OCI-LY7 (cell line): ENCODE results near the gene MORN1.

ENCODE experiments used
- EZH2phosphoT487 ChIP-seq: fragments of 200-600 bp; sonication (generic); IDR thresholded peaks from 2 replicates; pipeline ENCODE4 v1.6.1; 2018; ENCODE audit warnings: low read depth, borderline replicate concordance, mild to moderate bottlenecking, mixed run types, antibody characterized with exemption, low read length, moderate library complexity, mixed read lengths
- TF ChIP-seq, protein P1 (sequence below): fragments of 200-600 bp; sonication (generic); conservative IDR thresholded peaks from 2 replicates; pipeline ENCODE4 v1.5.1; 2014; ENCODE audit warnings: mild to moderate bottlenecking, antibody characterized with exemption, low read length, moderate library complexity, mixed read lengths

DNA sequence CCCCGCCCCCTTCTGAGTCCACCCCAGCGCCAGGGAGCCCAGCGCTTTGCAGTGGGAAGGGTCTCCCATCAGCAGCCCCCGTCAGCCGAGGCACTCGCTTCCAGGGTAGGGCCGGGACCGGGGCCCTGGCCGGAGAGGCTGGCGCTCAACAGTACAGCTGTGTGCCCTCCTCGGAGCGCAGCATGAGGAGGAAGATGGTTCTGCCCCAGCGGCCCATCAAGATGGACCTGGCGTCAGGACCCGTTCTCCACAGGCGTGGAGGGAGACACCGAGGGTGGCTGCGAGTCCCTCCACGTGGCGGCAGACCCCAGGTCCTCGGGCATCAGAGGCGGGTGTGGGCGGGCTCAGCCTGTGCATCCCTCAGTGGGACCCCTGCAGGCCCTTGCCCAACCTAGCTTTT, 54.3 kb downstream of the MORN1 start:
- TF ChIP-seq, protein P1, sequence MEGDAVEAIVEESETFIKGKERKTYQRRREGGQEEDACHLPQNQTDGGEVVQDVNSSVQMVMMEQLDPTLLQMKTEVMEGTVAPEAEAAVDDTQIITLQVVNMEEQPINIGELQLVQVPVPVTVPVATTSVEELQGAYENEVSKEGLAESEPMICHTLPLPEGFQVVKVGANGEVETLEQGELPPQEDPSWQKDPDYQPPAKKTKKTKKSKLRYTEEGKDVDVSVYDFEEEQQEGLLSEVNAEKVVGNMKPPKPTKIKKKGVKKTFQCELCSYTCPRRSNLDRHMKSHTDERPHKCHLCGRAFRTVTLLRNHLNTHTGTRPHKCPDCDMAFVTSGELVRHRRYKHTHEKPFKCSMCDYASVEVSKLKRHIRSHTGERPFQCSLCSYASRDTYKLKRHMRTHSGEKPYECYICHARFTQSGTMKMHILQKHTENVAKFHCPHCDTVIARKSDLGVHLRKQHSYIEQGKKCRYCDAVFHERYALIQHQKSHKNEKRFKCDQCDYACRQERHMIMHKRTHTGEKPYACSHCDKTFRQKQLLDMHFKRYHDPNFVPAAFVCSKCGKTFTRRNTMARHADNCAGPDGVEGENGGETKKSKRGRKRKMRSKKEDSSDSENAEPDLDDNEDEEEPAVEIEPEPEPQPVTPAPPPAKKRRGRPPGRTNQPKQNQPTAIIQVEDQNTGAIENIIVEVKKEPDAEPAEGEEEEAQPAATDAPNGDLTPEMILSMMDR, result no peak
- TF ChIP-seq EZH2phosphoT487, result no peak
